ENCODE data around the gene NDUFA6. TPM values are rescaled to one million over a fixed set of nuclear protein-coding genes. Genes with fewer than 3 reads are reported as not detected.
"Not testable (repeated sequence)": the region's sequence is repeated elsewhere in the genome, so short reads cannot be mapped to it uniquely, and the experiment has no call there.

NDUFA6 gene
- total RNA-seq, 1 donor from 2014 or later = 90.1 TPM

DNA sequence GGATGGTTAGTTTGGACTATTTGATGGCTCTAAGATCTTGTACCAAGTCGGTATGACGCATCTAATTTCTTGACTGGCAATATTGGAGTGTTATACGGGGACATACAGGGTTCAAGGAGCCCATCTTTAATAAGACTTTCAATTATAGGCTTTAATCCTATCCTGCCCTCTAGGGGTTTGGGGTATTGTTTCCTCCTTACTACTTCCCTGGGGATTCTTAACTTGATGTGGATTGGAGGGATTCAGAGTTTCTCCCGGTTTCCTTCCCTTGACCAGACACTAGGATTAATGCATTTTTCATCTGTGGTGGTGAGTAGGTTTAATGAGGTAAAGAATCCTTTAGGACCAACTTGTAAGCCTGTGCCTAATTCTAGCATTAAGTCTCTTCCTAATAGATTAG lies 21.2 kb upstream of the NDUFA6 start:
- H3K27ac Mint-ChIP-seq (ENCODE audit: unreplicated experiment) = no peak overlapping the region
- peaks cover 26% of the 10 kb centered on the region for H3K36me3 Mint-ChIP-seq (ENCODE audit: unreplicated experiment)

DNA sequence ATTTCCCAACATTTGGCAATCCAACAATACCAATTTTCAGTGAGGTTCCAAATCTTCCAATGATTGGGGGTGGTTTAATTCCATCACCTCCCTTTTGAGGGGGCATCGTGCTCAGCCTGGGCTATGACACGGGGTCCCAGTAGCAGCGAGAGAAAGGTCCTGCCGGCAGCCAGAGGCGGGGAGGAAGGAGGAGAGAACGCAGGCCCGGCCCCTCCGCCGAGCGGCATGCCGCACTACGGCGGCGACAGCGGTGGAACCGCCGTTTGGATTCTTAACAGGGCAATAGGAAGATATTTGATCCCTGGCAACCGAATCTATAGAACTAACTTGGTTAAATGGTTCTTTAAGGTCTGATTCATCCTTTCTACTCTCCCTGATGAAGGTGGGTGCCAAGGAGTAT lies 18.3 kb upstream of the NDUFA6 start:
- Mint-ChIP-seq H3K27ac (ENCODE audit: unreplicated experiment) (no peak overlapping the region), H3K9me3 (ENCODE audit: unreplicated experiment) (peaks cover 11% of the 10 kb centered on the region), H3K4me3 (ENCODE audit: unreplicated experiment) (no peak overlapping the region), H3K36me3 (ENCODE audit: unreplicated experiment) (peaks cover 23% of the 10 kb centered on the region), H3K27me3 (ENCODE audit: unreplicated experiment) (no peaks in the 10 kb centered on the region), H3K4me1 (ENCODE audit: low read depth, unreplicated experiment) (no peaks in the 10 kb centered on the region)
- TF ChIP-seq, protein P1, sequence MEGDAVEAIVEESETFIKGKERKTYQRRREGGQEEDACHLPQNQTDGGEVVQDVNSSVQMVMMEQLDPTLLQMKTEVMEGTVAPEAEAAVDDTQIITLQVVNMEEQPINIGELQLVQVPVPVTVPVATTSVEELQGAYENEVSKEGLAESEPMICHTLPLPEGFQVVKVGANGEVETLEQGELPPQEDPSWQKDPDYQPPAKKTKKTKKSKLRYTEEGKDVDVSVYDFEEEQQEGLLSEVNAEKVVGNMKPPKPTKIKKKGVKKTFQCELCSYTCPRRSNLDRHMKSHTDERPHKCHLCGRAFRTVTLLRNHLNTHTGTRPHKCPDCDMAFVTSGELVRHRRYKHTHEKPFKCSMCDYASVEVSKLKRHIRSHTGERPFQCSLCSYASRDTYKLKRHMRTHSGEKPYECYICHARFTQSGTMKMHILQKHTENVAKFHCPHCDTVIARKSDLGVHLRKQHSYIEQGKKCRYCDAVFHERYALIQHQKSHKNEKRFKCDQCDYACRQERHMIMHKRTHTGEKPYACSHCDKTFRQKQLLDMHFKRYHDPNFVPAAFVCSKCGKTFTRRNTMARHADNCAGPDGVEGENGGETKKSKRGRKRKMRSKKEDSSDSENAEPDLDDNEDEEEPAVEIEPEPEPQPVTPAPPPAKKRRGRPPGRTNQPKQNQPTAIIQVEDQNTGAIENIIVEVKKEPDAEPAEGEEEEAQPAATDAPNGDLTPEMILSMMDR (IDR thresholded peaks at IDR 0.05; ENCODE audit: partially characterized antibody, unreplicated experiment) = no peak
- DNase-seq = no peak

More for the DNA sequence above, 21.2 kb upstream of the NDUFA6 start:
- H3K27me3 Mint-ChIP-seq (ENCODE audit: unreplicated experiment) = peaks cover 2% of the 10 kb centered on the region
- H3K9me3 Mint-ChIP-seq (ENCODE audit: unreplicated experiment) = peaks cover 16% of the 10 kb centered on the region
- no peak overlapping the region for H3K4me3 Mint-ChIP-seq (ENCODE audit: unreplicated experiment)
- TF ChIP-seq, protein P1 (IDR thresholded peaks at IDR 0.05; ENCODE audit: partially characterized antibody, unreplicated experiment) = no peak
- DNase-seq = no peak
- H3K4me1 Mint-ChIP-seq (ENCODE audit: low read depth, unreplicated experiment) = no peaks in the 10 kb centered on the region

DNA sequence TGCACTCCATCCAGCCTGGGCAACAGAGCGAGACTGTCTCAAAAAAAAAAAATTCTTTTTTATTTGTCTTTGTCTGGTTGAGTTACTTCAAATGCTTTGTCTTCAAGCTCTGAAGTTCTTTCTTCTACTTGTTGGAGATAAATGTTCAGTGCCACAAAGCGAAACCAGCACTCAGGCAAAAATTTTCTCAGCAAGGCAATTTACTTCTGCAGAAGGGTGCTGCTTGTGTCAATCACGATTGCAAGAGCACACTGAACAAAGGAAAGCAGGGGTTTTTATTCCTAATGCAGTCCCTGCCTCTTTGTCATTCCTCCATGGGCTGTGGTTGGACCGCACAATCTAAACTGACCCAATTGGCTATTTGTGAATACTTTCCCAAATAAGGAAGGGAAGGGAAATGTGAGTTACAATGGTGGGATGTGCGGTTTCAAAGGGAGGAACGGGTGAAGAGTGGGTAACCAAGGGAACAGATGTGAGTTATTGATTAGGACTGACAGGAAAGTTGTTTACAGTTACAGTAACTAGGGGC lies 13.8 kb upstream of the NDUFA6 start:
- peaks cover 12% of the 10 kb centered on the region for H3K9me3 Mint-ChIP-seq (ENCODE audit: unreplicated experiment)
- not testable (repeated sequence) for DNase-seq; H3K4me1 Mint-ChIP-seq (ENCODE audit: low read depth, unreplicated experiment); H3K27me3 Mint-ChIP-seq (ENCODE audit: unreplicated experiment); H3K27ac Mint-ChIP-seq (ENCODE audit: unreplicated experiment); H3K4me3 Mint-ChIP-seq (ENCODE audit: unreplicated experiment)
- peaks cover 27% of the 10 kb centered on the region for H3K36me3 Mint-ChIP-seq (ENCODE audit: unreplicated experiment)

DNA sequence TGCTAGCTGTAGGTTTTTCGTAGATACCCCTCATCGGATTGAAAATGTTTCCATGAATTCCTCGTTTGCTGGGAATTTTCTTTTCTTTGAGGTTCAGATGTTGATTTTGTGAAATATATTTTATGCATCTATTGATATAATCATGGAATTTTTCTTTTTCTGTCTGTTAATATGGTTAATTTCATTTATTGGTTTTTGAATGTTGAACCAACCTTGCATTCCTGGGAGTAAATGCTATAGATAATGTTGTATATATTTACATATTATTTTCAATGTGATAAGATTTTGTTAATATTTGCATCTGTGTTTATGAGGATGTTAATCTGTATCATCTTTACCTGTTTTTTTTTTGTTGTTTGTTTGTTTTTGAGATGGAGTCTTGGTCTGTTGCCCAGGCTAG lies 10.6 kb upstream of the NDUFA6 start:
- H3K4me1 Mint-ChIP-seq (ENCODE audit: low read depth, unreplicated experiment) = no peaks in the 10 kb centered on the region
- TF ChIP-seq, protein P1 (IDR thresholded peaks at IDR 0.05; ENCODE audit: partially characterized antibody, unreplicated experiment) = no peak
- no peak overlapping the region for H3K27ac Mint-ChIP-seq (ENCODE audit: unreplicated experiment)
- H3K4me3 Mint-ChIP-seq (ENCODE audit: unreplicated experiment) = no peak overlapping the region
- peaks cover 36% of the 10 kb centered on the region for H3K36me3 Mint-ChIP-seq (ENCODE audit: unreplicated experiment)
- H3K27me3 Mint-ChIP-seq (ENCODE audit: unreplicated experiment) = no peaks in the 10 kb centered on the region
- DNase-seq = no peak
- peaks cover 11% of the 10 kb centered on the region for H3K9me3 Mint-ChIP-seq (ENCODE audit: unreplicated experiment)

DNA sequence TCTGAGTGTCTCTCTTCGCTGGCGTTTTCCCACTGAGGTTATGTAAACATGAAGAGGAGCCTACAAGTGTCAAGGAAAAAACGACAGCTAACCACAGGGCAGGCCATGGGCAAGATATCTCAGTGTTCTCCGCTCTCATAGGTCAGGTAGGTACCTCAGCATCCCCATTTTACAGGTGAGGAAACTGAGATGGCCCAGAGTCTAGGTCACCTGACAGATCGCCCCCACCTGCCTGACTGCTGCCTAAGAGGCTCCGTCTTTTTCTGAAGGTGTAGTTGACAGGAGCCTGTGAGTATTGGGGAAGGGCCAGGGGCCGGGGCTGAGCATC lies 847 bp upstream of the NDUFA6 start:
- Mint-ChIP-seq H3K27ac (ENCODE audit: unreplicated experiment) (no peak overlapping the region), H3K27me3 (ENCODE audit: unreplicated experiment) (peaks cover 4% of the 10 kb centered on the region), H3K4me3 (ENCODE audit: unreplicated experiment) (peak overlapping the region; percentile 97), H3K9me3 (ENCODE audit: unreplicated experiment) (peaks cover 8% of the 10 kb centered on the region), H3K36me3 (ENCODE audit: unreplicated experiment) (peaks cover 11% of the 10 kb centered on the region), H3K4me1 (ENCODE audit: low read depth, unreplicated experiment) (peaks cover 2% of the 10 kb centered on the region)
- DNase-seq = no peak
- TF ChIP-seq, protein P1 (IDR thresholded peaks at IDR 0.05; ENCODE audit: partially characterized antibody, unreplicated experiment) = no peak

All from glutamatergic neuron (in vitro differentiated cells).